GM21447 (cell line): ENCODE measurements around the gene YARS1.
"Not testable (repeated sequence)": the region's sequence is repeated elsewhere in the genome, so short reads cannot be mapped to it uniquely, and the experiment has no call there.

Source experiments
- ATAC-seq: cut with Tn5 transposase; IDR thresholded peaks from one replicate; pipeline ENCODE4 v1.9.1; 2021; ENCODE audit not compliant: unreplicated experiment

Gene YARS1

DNA sequence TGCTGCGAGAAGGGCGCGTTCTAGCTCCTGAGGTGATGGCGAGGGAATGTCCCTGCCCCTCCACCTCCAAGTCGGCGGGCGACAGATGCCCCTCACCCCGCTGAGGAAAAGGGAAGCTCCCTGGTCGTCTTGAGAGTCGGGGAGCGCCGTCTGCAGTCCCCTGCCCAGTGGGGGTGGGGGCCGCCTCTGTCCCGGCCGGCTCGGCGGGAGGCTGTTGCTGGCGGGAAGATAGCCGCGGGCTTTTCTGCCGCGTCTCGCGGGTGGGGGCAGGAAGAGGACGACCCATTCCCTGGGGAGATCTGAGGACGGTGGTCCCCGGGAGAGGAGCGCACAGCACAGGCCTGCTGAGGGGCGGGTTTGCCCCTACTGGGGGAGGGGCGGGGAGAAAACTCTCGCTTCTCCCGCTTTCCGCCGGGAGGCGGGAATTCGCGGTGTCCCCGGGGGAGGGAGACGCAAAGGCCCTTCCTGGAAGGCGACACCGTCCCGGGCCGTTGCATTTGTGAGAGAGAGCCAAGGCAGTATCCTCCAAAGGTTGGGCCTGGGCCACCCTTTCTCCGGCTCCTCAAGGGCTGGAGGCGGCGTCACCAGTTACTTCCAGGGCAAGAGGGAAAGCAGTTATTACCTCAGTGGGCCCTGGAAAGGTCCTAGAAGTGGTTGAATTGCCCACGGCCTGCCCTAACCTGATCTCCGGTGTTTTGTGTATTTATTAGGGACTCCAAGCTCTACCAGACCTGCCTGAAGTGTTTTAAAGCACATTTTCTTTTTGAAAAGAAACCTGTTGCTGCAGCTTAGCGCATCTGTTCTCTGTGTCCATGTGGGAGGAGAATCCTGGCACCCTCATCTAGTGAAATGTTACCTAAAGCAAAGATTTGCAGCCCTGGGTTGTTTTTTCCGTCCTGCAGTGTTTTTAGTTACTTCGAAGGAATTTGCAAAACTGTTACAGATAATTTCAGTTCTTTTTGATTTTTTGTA, 943 bp upstream of the YARS1 start:
- peak; percentile 18 for ATAC-seq

DNA sequence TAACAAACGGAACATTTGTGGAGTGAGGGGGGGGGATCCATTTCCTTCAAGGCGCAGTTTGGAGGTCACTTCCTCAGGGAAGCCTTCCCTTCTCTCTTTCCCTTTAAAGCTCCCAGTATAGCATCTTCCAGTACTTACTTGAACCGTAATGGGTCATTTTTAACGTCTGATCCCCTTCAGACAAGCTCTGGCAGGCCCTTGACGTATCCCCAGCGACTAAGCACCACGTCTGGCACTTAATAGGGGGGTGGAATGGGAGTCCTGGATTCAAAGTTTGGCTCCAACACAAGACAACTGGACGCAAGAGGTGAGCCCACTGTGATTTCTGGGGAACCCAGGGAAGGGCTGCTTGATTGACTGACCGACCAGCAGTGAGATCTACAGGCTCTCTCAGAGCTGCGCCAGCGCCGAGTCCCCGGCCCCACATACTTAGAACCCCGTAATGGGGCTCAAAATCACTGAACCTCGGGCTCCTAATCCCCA, 441 bp downstream of the YARS1 start:
- ATAC-seq: peak; percentile 13

DNA sequence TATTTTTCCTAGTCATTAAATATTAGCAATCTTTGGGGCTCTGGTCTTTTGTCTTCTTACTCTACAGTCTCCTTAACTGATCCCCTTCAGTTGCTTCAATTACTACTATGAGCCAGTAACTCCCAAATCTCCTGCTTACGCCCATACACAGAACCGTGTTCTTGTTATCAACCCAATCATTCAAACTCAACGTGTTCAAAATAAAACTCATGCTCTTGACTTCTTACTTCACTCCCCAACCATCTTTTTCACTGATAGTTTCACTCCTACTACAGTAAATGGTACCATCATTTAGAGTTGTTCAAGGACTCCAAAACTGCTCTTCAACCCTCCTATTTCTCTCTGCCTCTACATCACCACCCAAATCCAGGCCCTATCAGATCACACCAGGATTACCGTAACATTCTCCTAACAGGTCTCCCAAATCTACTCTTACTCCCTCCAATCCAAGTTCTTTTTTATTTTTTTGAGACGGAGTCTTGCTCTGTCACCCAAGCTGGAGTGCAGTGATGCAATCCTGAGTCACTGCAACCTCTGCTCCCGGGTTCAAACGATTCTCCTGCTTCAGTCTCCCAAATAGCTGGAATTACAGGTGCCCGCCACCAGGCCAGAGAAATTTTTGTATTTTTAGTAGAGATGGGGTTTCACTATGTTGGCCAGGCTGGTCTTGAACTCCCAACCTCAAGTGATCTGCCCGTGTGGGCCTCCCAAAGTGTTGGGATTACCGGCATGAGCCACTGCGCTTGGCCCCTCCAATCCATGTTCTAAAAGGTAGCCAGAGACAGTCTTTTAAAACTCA, 3.0 kb downstream of the YARS1 start:
- no peak for ATAC-seq

DNA sequence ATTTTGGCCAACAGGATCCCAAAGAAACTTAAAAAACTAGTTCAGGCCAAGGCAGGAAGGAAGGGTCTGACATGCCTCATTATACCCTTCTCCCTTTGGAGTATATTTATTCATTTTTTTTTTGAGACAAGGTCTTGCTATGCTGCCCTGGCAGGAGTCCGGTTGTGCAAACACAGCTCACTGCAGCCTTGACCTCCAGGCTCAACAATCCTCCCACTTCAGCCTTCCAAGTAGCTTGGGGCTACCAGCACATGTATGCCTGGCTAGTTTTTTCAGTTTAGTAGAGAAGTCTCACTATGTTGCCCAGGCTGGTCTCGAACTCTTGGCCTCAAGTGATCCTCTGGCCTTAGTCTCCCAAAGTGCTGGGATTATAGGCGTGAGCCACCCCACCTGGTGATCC, 5.2 kb downstream of the YARS1 start:
- ATAC-seq: no peak

DNA sequence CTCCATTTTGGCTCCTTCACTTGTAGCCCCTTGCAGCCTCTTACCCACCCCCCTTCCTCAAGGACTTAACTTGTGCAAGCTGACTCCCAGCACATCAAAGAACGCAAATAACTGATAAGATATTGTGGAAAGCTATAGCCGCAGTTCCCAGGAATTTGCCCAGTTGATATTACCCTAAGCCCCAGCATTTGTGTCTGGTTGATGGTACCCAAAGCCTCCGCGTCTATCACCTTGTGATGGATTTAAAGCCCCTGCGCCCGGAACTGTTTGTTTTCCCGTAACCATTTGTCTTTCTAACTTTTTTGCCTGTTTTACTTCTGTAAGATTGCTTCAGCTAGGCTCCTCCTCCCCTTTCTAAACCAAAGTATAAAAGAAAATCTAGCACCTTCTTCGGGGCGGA, 5.9 kb downstream of the YARS1 start:
- no peak for ATAC-seq

DNA sequence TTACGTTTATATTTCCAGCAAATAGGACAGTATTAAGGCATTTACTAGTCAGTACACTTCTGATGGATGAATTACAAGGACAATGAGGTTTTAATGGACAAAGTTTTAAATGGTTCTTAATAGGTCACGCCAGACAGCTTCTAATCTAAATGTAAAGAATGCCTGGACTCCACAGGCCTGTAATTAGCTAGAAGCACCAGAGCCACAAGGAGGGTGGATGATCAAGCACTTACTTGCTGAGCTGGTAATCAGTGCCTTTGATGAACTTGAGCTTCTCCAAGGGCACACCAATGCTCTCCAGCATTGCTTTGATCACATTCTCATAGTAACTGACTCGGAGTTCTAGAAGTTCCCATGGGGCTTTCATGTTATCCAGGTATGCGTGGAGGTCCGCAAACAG, 6.8 kb downstream of the YARS1 start:
- ATAC-seq: no peak

DNA sequence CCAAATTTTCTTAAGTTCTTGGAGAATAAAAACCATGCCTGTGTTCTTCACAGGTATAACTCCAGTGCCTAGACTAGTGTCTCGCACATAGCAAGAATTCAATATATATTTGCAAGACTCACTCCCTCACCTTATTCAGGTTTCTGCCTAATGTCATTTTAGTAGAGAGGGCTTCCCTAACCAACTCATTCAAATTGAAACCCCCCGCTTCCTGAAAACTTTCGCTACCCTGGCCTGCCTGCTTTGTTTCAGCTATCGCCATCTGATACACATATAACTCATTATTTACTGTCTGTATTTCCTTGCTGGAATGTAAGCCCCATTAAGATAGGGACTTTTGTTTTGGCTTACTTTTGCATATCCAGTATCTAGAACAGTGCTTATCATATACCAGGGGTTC, 8.6 kb downstream of the YARS1 start:
- no peak for ATAC-seq

DNA sequence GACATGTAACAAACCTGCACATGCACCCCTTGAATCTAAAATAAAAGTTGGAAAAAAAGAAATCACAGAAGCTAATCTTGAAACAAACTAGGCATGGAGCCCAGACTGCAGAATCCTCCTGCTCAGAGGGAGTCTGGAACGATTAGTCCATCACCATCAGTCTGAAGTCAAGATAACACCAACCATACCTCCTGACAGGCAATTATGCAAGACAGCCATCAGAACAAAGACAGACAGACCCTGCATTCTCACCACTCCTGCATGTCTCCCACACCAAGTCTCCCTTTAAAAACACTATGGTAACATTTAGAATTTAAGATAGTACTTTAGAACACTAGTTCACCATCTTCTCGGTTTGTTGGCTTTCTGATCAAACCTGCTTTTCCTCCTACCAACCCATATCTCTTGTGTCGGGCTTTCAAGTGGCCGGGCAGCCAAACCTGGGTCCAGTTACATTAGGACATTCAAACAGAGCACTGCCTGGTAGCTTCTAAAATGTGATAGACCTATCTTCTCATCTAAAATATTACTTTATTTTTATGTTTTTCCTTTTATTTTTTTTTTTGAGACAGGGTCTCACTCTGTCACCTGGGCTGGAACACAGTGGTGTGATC, 10.1 kb downstream of the YARS1 start:
- ATAC-seq: no peak

DNA sequence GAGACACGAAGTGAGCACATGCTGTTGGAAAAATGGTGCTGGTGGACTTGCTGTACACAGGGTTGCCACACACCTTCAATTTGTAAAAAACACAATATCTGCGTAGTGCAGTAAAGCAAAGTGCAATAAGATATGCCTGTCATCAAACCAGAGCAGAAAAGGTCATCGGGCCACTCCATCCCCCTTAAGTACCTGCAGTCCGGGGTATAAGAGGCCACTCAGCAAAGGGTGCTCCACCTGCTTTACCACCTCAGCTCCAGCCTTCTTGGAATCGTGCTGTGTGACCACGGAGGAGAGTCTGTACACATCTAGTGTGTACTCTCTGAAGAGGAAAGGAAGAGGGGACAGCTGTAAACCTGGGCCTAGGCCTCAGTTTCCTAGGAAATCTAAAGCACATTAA, 10.9 kb downstream of the YARS1 start:
- no peak for ATAC-seq

DNA sequence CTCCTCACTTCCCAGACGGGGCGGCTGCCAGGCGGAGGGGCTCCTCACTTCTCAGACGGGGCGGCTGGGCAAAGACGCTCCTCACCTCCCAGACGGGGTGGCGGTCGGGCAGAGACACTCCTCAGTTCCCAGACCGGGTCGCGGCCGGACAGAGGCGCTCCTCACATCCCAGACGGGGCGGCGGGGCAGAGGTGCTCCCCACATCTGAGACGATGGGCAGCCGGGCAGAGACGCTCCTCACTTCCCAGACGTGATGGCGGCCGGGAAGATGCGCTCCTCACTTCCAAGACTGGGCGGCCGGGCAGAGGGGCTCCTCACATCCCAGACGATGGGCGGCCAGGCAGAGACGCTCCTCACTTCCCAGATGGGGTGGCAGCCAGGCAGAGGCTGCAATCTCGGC, 12.7 kb downstream of the YARS1 start:
- not testable (repeated sequence) for ATAC-seq

DNA sequence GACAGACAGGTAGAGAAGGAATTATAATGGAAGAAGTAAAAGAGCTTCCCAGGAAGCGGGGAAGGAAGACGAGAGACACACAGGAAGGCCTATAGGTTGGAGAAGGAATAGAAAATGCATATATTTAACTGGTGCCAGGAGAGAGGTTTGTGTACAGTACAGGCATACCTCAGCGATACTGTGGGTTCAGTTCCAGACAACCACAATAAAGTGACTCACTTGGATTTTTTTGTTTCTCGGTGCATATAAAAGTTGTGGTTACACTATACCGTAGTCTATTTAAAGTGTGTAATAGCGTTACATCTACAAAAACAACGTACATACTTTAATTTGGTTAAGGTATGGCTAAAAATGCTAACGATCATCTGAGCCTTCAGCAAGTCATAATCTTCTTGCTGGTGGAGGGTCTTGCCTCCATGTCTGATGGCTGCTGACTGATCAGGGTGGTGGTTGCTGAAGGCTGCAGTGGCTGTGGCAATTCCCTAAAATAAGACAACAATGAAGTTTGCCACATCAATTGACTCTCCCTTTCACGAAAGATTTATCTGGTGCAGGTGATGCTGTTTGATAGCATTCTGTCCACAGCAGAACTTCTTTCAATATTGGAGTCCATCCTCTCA, 16.0 kb downstream of the YARS1 start:
- ATAC-seq: no peak

DNA sequence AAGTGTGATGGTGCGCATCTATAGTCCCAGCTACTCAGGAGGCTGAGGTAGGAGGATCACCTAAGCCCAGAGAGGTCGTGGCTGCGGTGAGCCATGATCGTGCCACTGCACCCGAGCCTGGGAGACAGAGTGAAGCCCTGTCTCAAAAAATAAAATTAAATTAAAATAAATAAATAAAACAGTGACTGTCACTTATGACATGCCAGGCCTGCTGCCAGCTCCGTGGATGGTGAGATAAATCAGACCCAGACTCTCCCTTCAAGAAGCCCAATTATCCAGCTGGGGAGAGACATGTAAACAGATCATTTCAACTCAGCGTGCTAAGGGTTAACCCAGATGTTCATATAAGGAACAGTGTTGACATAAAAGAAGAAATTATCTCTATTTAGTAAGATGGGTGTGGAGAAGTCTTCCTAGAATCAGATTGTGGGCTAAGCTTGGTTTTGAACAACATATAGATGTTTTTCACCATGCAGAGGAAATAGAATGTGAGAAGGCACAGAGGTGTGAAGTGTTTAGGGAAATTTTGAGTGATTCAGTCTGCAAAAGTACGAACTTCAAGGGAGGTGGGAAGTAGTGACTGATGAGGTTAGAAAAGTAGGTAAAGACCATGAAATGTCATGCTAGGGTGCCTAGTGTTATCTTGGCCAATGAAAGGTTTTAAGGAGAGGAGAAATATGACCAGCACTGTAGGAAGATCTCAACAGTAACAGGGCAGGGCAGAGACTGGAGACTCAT, 18.3 kb downstream of the YARS1 start:
- ATAC-seq: no peak

DNA sequence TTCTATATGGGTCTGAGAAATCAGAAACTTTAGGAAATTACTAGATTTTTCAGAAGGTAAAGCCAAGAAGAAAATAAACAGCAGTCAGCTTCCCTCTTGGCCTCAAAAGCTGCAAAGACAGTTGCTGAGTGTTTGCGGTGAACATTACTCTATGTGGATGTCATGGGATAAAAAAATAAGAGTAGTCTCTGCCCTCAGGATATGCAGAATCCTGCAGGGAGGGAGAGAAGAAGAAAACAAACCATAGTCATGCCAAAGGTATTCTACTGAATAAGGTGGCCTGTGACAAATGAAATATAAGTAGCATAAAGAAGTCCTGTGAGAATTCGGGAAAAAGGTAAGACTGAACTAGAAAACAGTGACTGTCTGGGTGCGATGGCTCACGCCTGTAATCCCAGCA, 19.0 kb downstream of the YARS1 start:
- ATAC-seq: no peak

DNA sequence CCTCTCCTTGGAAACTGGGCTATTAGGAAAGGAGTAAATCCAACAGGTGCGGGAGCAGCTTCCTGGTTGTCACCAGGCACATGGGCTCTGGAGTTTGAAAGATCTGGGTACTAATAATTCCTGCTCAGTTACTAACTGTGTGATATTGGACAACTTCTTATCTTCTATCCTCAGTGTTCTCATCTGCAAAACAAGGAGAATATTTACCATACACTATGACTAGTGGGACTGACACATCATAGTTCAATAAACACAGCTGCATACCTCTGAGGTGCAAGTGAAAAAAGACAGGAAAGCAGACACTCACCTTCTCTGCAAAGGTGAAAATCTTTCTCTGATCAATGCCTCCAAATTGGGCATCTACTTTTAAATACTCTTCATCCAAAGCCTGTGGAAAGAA, 19.7 kb downstream of the YARS1 start:
- no peak for ATAC-seq

DNA sequence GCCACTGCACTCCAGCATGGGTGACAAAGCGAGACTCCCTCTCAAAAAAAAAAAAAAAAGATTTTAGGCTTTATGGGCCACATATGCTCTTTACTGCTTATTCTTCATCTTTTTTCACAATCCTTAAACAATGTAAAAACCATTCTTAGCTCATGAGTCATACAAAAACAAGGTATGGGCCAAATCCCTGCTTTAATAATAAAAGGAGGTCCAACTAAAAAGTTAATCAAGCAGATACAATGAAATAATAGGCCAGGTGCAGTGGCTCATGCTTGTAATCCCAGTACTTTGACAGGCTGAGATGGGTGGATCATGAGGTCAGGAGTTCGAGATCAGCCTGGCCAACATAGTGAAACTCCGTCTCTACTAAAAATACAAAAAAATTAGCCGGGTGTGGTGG, 21.4 kb downstream of the YARS1 start:
- not testable (repeated sequence) for ATAC-seq

DNA sequence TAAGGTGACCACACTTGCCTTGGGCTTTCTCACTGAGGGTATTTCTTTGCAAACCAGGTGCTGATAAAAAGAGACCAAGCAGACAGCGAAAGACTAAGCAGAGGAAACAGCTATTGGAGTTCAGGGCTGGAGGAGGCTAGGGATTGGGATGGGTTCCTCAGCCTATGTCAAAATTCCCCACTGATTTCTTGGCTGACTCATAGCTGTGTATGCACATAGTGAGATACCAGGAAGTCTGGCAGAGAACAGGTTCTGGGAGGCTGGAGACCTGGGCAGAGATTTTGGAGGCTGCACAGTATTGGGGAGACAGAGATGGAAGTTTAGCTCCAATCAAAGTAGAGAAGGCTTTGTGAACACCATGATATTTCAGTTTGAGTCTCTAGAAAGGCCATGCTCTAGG, 25.3 kb downstream of the YARS1 start:
- no peak for ATAC-seq

DNA sequence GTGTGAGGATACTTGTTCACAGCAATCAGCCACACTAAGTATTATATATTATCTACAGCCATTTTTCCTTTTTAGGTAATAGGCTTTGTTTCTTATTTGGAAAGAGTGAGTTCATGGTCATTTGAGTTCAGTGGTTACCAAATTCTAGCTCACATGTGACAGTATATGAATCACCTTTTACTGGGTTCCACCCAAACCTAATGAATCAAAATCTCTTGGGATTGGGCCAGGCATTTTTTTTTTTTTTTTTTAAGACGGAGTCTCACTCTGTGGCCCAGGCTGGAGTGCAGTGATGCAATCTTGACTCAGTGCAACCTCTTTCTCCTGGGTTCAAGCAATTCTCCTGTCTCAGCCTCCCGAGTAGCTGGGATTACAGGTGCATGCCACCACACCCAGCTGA, 27.8 kb downstream of the YARS1 start:
- ATAC-seq: not testable (repeated sequence)

DNA sequence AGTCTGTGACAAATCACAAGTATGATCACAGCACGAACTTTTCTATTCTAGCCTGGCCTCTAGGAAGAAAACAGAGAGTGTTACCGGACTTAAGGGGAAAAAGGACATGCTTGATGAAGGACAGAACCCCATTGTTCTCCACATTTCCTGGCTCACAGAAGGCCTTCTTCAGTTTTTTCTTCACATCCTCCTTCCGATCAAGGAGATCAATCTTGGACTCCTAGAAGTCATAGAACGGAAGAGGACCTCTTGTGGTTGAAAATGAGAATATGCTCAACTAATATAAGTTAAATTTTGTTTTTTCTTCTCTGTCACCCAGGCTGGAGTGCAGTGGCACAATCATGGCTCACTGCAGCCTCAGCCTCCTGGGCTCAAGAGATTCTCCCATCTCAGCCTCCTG, 30.3 kb downstream of the YARS1 start:
- no peak for ATAC-seq

DNA sequence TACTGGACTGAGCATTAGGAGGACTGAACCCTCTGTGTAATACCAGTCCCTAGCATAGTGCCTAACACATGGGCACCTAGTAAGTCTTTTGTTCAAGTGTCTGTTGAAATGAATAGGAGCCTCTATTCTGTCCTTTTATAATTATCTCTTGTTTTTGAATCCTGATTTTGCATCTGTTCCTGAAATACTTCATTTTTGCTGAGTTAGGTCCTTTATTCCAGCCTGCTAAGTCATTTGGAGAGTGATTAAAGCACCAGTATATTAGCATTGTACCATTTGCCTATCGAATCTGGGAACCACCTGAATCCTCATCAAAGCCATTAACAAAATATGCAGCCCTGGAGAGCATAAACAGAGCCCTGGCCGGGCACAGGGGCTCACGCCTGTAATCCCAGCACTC, 32.3 kb downstream of the YARS1 start:
- no peak for ATAC-seq

DNA sequence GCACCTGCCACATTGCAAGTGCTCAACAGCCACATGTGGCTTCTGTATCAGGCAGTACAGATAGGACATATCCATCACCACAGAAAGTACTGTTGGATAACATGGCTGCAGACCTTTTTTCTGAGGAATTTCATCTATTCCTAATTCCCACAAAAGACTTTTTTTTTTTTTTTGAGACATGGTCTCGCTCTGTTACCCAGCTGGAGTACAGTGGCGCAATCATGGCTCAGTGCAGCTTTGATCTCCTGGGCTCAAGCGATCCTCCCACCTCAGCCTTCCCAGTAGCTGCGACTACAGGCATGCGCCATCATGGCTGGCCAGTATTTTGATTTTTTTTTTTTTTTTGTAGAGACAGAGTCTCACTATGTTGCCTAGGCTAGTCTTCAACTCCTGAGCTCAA, 33.3 kb downstream of the YARS1 start:
- no peak for ATAC-seq
